Activated CD4-positive, alpha-beta T cell treated with anti-CD3 and anti-CD28 coated beads for 36 hours (primary cell): ENCODE data around the gene THAP4. TPM values are rescaled to one million over a fixed set of nuclear protein-coding genes. Genes with fewer than 3 reads are reported as not detected.
"Not testable (repeated sequence)": the region's sequence is repeated elsewhere in the genome, so short reads cannot be mapped to it uniquely, and the experiment has no call there.

ENCODE experiments used
- ATAC-seq: fragments of 200-7000 bp; cut with Tn5 transposase; one replicate; pipeline ENCODE4 v1.10.0; 2021; ENCODE audit warnings: mild to moderate bottlenecking, moderate library complexity
- CTCF ChIA-PET: fragments of 350-600 bp; sonication (Branson Sonifier 250); formaldehyde crosslinking; loops from one replicate; lab custom pipeline; 2021; ENCODE audit warnings: antibody characterized with exemption; lab: Charles Lee
- POLR2A ChIA-PET: fragments of 350-600 bp; sonication (Branson Sonifier 250); formaldehyde crosslinking; loops from one replicate; lab custom pipeline; 2021; ENCODE audit warnings: antibody characterized with exemption, inconsistent platforms; lab: Charles Lee
- DNase-seq: peaks from one replicate; pipeline ENCODE4 v3.0.0-alpha.2; 2020
- H3K27ac Mint-ChIP-seq: one replicate; pipeline ENCODE4 v1.8.0; 2021; ENCODE audit warnings: mixed read lengths
- H3K27me3 Mint-ChIP-seq: one replicate; pipeline ENCODE4 v1.8.0; 2021; ENCODE audit warnings: mixed read lengths
- H3K36me3 Mint-ChIP-seq: one replicate; pipeline ENCODE4 v1.8.0; 2021; ENCODE audit warnings: low read depth, mixed read lengths
- H3K4me1 Mint-ChIP-seq: one replicate; pipeline ENCODE4 v1.8.0; 2021; ENCODE audit warnings: mixed read lengths
- H3K4me3 Mint-ChIP-seq: one replicate; pipeline ENCODE4 v1.8.0; 2021; ENCODE audit warnings: mild to moderate bottlenecking, moderate library complexity, mixed read lengths
- H3K9me3 Mint-ChIP-seq: one replicate; pipeline ENCODE4 v1.8.0; 2021; ENCODE audit warnings: low read depth, mixed read lengths
- intact Hi-C, 2 experiments: fragments of 100-400 bp; cut with DNase I in 1 of 2; cut with micrococcal nuclease in 1 of 2; formaldehyde crosslinking; loops; one replicate each; pipeline versions ENCODE4 v1.14.2 to v1.15.1; 2022 to 2024; cut with DNase I, micrococcal nuclease
- total RNA-seq, 2 experiments: library from RNA; stranded (reverse); gene quantifications; one replicate each; pipeline ENCODE4 v1.2.3, GENCODE V29; 2021

Gene THAP4
- total RNA-seq, 2 experiments from 2014 or later = 42.5 to 54.1 TPM

DNA sequence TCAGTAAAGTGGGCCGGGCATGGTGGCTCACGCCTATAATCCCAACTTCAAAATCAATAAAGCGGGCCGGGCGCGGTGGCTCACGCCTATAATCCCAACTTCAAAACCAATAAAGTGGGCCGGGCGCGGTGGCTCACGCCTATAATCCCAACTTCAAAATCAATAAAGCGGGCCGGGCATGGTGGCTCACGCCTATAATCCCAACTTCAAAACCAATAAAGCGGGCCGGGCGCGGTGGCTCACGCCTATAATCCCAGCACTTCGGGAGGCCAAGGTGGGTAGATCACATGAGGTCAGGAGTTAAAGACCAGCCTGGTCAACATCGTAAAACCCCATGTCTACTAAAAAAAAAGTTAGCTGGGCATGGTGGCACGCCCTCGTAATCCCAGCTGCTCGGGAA, 25.8 kb upstream of the THAP4 start:
- H3K36me3 Mint-ChIP-seq = peaks cover 21% of the 10 kb centered on the region
- intact Hi-C loops, H3K27ac Mint-ChIP-seq, ATAC-seq, H3K27me3 Mint-ChIP-seq, H3K4me3 Mint-ChIP-seq, H3K9me3 Mint-ChIP-seq, CTCF ChIA-PET, H3K4me1 Mint-ChIP-seq, DNase-seq, POLR2A ChIA-PET: not testable (repeated sequence)

DNA sequence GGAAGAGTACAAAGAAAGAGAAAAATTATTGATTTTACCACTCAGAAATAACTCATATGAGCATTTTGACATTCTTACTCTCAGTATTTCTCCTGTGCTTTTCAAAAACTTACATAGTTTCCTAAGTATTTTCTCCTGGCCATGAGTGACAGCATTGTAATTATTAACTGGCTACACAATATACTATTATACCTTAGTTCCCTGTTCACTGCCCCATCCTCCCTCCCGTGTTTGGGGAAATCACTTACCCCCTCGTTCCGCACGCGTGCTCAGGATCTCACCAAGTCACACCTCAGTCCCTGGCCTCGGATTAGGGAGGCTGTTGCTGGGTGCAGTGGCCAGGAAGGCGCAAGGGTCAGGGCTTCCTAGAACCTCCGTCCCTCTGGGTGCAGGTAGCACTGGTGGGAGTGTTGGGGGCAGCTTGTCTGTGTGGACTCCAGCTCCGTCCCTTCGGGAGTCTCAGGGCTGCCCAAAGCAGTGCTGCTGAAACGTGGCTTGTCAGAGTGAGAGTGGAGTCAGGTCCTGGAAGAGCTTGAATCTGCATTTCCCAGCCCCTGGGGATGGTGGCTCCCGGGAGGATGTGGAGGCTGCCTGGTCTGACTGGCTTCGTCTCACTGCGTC, 23.7 kb upstream of the THAP4 start:
- Mint-ChIP-seq H3K36me3 (peaks cover 18% of the 10 kb centered on the region), H3K9me3 (no peaks in the 10 kb centered on the region), H3K27ac (no peak overlapping the region), H3K27me3 (no peaks in the 10 kb centered on the region), H3K4me3 (no peak overlapping the region), H3K4me1 (peaks cover 8% of the 10 kb centered on the region)
- POLR2A ChIA-PET = no interaction called here
- CTCF ChIA-PET = no interaction called here
- DNase-seq (no peak), ATAC-seq (no peak)
- intact Hi-C loops = no loop called here

DNA sequence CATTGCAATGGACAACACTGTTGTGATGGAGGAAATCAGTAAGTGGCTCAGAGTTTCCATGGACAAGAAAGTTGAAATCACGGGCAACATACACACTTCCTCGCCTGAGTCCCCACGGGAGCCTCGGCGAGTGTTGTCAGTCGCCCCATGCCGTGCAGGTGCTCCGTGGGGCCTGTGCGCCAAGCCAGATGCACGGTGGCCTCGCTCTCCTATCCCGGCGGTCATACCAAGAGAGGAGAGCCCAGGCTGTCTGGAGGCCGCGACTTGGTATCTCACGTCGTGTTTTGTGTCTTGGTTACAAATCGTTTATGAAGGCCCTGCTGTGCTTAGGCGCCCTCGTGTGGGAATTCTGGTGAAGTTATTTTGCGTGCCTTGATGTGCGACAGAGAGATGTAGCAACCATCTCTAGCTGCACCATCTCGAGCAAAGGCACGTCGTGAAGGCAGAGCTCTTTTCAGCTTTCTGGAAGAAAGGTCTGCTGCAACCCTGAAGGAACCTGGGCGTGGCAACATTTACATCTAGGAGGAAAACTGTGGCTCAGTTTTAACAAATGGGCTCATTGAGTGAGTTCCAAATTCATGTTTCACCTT, 22.3 kb upstream of the THAP4 start:
- Mint-ChIP-seq H3K27me3 (no peaks in the 10 kb centered on the region), H3K4me1 (no peaks in the 10 kb centered on the region), H3K9me3 (no peaks in the 10 kb centered on the region), H3K36me3 (peaks cover 23% of the 10 kb centered on the region), H3K27ac (no peak overlapping the region), H3K4me3 (no peak overlapping the region)
- CTCF ChIA-PET = interaction anchor here (0.7 to 1.8 kb wide), 6 partner anchors 9 to 115 kb away, joined by 3 to 5 read pairs (median 4); no protein-coding TSS in a partner anchor
- POLR2A ChIA-PET = no interaction called here
- DNase-seq = peak; percentile 70
- intact Hi-C loops = loop anchor here in 1 of 2 experiments (2.0 kb wide), 1 partner anchor 808 kb away; no protein-coding TSS in a partner anchor
- ATAC-seq = peak; percentile 53

DNA sequence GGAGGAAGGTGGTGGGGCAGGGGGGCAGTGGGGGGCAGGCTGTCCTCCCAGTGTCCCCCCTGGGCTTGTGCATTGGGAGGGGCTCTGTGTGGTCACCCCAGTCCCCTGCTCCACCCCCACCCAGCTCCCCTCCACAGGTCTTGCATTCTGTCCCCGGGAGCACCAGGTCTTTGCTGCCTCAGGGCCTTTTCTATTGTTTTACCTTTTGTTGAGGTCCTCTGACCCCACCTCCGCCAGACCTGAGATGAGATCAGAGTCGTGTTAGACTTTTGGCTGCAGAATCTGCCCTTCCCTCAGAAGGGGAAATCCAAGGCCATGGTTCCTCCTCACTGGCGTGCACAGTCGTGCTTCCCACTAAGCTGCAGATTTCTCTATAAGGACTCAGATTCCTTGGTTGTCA, 21.3 kb upstream of the THAP4 start:
- no peaks in the 10 kb centered on the region for H3K9me3 Mint-ChIP-seq
- intact Hi-C loops = loop anchor here in 1 of 2 experiments (2.0 kb wide), 1 partner anchor 807 kb away; no protein-coding TSS in a partner anchor

DNA sequence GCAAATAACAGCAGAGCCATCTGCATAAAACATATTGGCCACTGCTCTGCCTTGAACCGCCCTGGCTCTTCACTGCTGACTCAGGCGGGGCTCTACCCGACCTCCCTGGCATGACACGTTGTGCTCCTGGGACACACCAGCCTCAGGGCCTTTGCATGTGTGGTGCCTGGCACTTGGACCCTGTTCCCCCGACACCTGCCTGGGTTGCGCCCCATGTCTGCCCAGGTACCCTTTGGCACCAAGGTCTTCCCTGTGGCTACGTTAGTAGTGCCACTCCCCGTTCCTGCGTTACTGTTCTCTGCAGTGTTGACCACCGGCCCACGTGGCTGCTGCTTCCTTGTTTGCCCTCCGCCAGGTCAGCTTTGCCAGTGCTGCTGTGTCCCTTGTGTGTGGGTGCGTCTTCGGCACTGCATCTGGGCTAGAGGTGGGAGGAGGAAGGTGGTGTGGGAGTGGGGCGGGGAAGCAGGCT, 20.9 kb upstream of the THAP4 start:
- peaks cover 21% of the 10 kb centered on the region for H3K36me3 Mint-ChIP-seq
- no peak overlapping the region for H3K4me3 Mint-ChIP-seq
- no peak for ATAC-seq
- no peak overlapping the region for H3K27ac Mint-ChIP-seq
- no peaks in the 10 kb centered on the region for H3K4me1 Mint-ChIP-seq
- POLR2A ChIA-PET = no interaction called here
- CTCF ChIA-PET = interaction anchor here (0.8 to 1.8 kb wide), 2 partner anchors 15 to 139 kb away, joined by 3 to 4 read pairs; no protein-coding TSS in a partner anchor
- H3K9me3 Mint-ChIP-seq = no peaks in the 10 kb centered on the region
- intact Hi-C loops = loop anchor here in 1 of 2 experiments (2.0 kb wide), 1 partner anchor 807 kb away; no protein-coding TSS in a partner anchor
- no peaks in the 10 kb centered on the region for H3K27me3 Mint-ChIP-seq
- no peak for DNase-seq

More for the DNA sequence above, 21.3 kb upstream of the THAP4 start:
- Mint-ChIP-seq H3K27ac (no peak overlapping the region), H3K4me3 (no peak overlapping the region), H3K27me3 (no peaks in the 10 kb centered on the region), H3K36me3 (peaks cover 22% of the 10 kb centered on the region), H3K4me1 (no peaks in the 10 kb centered on the region)
- POLR2A ChIA-PET = no interaction called here
- DNase-seq = no peak
- CTCF ChIA-PET = interaction anchor here (0.8 to 1.8 kb wide), 4 partner anchors 8 to 138 kb away, joined by 3 to 5 read pairs (median 4); no protein-coding TSS in a partner anchor
- no peak for ATAC-seq

DNA sequence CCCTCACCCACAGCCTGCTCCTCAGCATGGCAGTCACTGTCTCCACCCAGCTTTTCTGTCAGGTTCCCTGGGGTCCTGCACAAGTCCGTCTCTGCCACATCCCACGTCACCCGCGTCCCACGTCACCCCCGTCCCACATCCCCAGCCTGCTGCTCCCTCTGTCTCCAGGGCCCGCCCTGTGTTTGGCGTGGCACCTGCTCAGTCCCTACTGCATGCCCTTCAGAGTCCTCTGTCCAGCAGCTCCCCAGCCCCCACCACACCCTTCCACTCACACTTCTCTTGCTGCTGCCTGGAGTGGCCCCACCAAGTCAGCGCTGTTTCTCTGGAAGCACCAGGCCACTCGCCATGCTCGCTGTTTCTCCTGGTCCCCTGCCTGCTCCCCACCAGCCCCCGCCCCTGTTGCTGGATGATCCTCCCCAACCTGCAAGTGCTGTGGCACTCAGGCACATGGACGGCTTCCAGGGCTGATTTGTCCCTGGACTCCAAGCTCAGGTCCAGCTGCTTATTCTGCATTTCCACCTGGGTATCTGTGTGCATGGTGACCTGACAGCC, 19.3 kb upstream of the THAP4 start:
- ChIA-PET POLR2A (interaction anchor here (0.7 kb wide), 1 partner anchor 45 kb away, joined by 3 read pairs; no protein-coding TSS in a partner anchor), CTCF (interaction anchor here (0.5 kb wide), 1 partner anchor 442 kb away, joined by 3 read pairs; no protein-coding TSS in a partner anchor)
- Mint-ChIP-seq H3K4me3 (no peak overlapping the region), H3K27me3 (no peaks in the 10 kb centered on the region), H3K27ac (no peak overlapping the region), H3K4me1 (no peaks in the 10 kb centered on the region), H3K36me3 (peaks cover 31% of the 10 kb centered on the region), H3K9me3 (no peaks in the 10 kb centered on the region)
- DNase-seq (no peak), ATAC-seq (no peak)
- intact Hi-C loops = no loop called here

DNA sequence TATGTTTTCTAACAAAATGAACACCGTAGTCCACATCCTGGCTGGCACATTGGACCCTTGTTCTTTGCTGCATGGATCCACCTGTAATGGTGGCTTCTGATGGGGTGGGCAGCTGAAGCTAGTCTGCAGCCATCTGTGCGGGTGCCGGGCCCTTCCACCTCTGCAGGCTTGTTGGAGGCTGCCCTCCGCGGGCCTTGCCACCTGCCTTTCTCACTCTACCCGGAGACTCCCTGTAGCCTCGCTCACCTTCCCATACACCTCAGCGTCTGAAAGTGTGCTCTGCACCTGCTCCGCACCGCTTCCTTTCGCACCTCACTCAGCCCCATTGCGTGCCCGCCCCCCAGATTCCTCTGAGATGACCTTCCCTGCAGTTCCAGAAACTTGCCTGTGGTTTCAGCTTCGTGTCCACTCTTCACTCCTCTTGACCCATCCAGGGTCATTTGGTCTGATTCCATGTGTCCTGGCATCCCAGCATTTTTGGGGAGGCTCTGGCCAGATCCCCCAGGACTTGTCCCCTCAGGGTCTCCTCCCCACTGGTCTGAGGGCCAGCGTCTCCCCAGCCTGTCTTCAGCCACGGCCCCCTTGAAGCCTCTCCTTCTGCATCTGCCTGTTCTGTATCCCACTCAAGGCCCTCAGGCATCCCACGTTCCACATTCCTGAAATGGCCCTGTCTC, 18.7 kb upstream of the THAP4 start:
- H3K27ac Mint-ChIP-seq = no peak overlapping the region
- ATAC-seq (no peak), DNase-seq (no peak)
- H3K4me3 Mint-ChIP-seq = no peak overlapping the region
- no peaks in the 10 kb centered on the region for H3K4me1 Mint-ChIP-seq
- ChIA-PET POLR2A (no interaction called here), CTCF (interaction anchor here (0.5 kb wide), 1 partner anchor 441 kb away, joined by 3 read pairs; no protein-coding TSS in a partner anchor)
- intact Hi-C loops = no loop called here
- peaks cover 31% of the 10 kb centered on the region for H3K36me3 Mint-ChIP-seq
- no peaks in the 10 kb centered on the region for H3K27me3 Mint-ChIP-seq
- H3K9me3 Mint-ChIP-seq = no peaks in the 10 kb centered on the region

DNA sequence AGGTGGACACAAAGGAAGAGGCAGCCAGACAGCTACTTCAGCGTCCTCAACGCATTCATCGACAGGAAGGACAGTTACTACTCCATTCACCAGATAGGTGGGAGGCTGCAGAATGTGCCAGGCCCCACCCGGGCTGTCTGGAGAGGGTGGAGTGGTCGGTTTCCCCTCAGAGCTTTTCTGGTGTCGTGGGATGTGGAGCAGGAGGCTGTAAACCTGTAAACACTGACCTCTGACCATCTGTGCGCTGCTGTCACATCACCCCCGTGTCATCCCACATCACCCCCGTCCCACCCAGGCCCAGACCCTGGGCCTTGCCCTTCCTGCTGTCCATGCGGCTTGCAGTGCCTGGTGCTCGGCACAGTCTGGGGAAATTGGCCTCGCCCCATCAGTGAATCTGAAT, 17.6 kb upstream of the THAP4 start:
- Mint-ChIP-seq H3K27ac (no peak overlapping the region), H3K4me1 (no peaks in the 10 kb centered on the region), H3K9me3 (no peaks in the 10 kb centered on the region), H3K4me3 (no peak overlapping the region), H3K36me3 (peaks cover 25% of the 10 kb centered on the region), H3K27me3 (no peaks in the 10 kb centered on the region)
- intact Hi-C loops = no loop called here
- POLR2A ChIA-PET = interaction anchor here (0.7 kb wide), 1 partner anchor 138 kb away, joined by 5 read pairs; no protein-coding TSS in a partner anchor
- CTCF ChIA-PET = no interaction called here
- DNase-seq (no peak), ATAC-seq (no peak)

DNA sequence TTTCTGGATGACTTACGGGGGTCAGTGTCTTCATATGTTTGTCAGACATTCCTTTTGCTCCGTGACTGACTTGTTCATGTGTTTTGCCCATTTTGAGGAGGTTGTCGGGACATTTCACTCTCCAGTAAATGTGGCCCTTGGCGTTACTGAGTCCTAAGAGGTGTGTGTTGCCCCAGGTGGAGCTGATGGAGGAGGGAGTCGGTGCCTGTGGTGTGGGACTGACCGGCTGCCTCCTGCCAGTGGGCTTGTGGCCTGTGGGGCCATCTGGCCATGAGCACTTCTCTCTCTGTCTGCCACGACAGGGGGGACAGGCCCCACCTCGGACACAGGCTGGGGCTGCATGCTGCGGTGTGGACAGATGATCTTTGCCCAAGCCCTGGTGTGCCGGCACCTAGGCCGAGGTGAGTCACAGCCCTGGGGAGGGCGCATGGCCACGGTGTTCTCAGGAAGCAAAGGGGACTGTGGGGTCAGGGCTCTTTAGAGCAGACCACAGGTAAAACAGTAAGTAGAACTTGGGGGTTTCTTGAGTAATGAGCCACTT, 16.3 kb upstream of the THAP4 start:
- Mint-ChIP-seq H3K27ac (no peak overlapping the region), H3K4me1 (peaks cover 5% of the 10 kb centered on the region), H3K36me3 (peaks cover 22% of the 10 kb centered on the region), H3K9me3 (no peaks in the 10 kb centered on the region), H3K4me3 (no peak overlapping the region), H3K27me3 (no peaks in the 10 kb centered on the region)
- intact Hi-C loops = no loop called here
- CTCF ChIA-PET = no interaction called here
- ATAC-seq = no peak
- POLR2A ChIA-PET = no interaction called here
- DNase-seq = no peak

DNA sequence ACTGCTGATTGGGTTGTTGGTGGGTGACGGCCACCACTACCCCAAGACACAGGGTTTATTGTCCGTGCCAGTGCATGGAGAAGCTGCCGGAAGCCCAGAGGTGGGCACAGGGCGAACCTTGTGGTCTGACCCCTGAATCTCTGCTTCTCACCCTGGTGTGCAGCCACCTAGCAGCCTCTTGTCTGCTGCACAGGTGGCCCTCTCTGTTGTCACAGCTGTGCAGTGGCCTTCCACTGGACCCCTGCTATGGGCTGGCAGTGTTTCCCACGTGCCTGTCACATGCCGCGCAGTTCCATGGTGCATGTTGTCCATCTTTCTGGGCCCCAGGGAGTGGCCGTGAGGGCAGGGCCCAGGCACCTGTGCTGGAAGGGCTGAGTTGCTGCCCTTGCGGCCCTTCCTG, 15.8 kb upstream of the THAP4 start:
- H3K9me3 Mint-ChIP-seq = no peaks in the 10 kb centered on the region
- intact Hi-C loops = no loop called here
- ChIA-PET CTCF (no interaction called here), POLR2A (no interaction called here)
- H3K27me3 Mint-ChIP-seq = no peaks in the 10 kb centered on the region
- no peak overlapping the region for H3K27ac Mint-ChIP-seq
- peaks cover 22% of the 10 kb centered on the region for H3K36me3 Mint-ChIP-seq
- DNase-seq (no peak), ATAC-seq (no peak)
- H3K4me3 Mint-ChIP-seq = no peak overlapping the region
- H3K4me1 Mint-ChIP-seq = peaks cover 5% of the 10 kb centered on the region

DNA sequence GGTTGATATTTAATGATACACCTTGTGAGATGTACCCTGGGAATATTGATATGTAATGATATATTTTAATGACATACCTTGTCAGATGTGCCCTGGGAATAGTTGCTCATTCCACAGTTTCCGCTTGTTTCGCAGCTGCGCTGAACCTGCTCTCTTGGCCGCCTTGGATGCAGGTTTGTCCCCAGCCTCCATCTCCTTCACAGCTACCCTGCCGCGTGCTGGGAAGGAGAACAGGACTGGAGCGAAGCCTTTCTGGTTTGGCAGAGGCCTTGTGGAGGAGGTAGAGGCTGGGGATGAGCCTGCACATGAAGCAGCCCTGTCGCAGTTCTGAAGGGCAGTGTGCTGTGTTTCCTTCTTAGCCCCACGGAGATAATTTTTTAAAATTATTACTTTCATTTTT, 15.2 kb upstream of the THAP4 start:
- DNase-seq = no peak
- CTCF ChIA-PET = no interaction called here
- Mint-ChIP-seq H3K27me3 (no peaks in the 10 kb centered on the region), H3K36me3 (peaks cover 22% of the 10 kb centered on the region), H3K4me1 (peaks cover 5% of the 10 kb centered on the region), H3K27ac (no peak overlapping the region), H3K9me3 (no peaks in the 10 kb centered on the region), H3K4me3 (no peak overlapping the region)
- ATAC-seq = no peak
- POLR2A ChIA-PET = no interaction called here
- intact Hi-C loops = no loop called here
